HTR-8/SVneo (cell line): ENCODE measurements around the gene PTPRG.
"Not testable (repeated sequence)": the region's sequence is repeated elsewhere in the genome, so short reads cannot be mapped to it uniquely, and the experiment has no call there.

Experiments used
- DNase-seq: peaks from one replicate; pipeline ENCODE4 v3.0.0; 2011; ENCODE audit warnings: low spot score, mixed read lengths; ENCODE audit not compliant: insufficient read length
- FAIRE-seq: peaks from 2 replicates; lab custom pipeline; 2011; peaks lifted over from hg19 to GRCh38; lab: Jason Lieb, UNC

PTPRG gene

GRCh38 chr3:61809879-61810278 lies 248.5 kb downstream of the PTPRG start:
- DNase-seq, result no peak

GRCh38 chr3:61810953-61811497 lies 249.7 kb downstream of the PTPRG start:
- DNase-seq (no peak), FAIRE-seq (no peak)

More at GRCh38 chr3:61809879-61810278, 248.5 kb downstream of the PTPRG start:
- FAIRE-seq, result no peak

DNA sequence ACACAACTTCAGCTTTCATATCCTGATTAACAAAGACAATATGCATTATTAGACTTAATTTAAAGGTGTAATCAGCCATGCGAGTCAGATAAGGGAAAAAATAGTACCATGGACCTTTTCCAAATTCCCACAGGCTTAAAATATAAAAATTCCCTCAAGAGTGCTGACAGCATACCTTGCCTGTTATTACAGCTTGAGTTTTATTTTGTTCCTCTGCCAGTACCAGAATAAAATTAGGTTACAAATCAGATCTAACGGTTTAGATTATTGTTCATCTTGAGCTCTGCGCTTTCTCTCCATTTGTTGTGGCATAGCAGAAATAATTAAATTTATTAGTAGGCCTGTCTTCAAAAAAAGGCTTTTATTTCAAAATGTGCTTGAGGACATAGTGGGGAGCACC lies 250.3 kb downstream of the PTPRG start:
- FAIRE-seq, result no peak
- no peak for DNase-seq

DNA sequence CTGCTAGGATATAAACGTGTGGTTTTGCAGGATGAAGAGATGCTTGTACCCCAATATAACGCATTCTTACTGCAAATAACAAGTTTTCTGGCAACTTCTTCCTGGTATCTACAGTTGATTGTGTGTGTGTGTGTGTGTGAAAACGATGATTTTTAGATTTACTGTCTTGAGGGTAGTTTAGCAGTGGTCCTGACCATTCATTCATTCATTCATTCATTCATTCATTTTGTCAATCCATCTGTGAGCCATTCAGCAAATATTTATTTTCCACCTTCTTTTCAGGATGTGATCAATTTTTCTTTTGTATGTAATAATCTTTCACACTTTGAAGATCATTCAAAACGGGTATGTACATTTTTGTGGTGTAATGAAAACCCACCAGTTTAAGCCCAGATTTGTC lies 250.7 kb downstream of the PTPRG start:
- DNase-seq (no peak), FAIRE-seq (no peak)

- FAIRE-seq (no peak), DNase-seq (no peak)
Observed at GRCh38 chr3:61812517-61812916, 251.1 kb downstream of the PTPRG start.

GRCh38 chr3:61813636-61814035 lies 252.3 kb downstream of the PTPRG start:
- no peak for FAIRE-seq

GRCh38 chr3:61814674-61815073 lies 253.3 kb downstream of the PTPRG start:
- DNase-seq, result no peak
- no peak for FAIRE-seq

More at GRCh38 chr3:61813636-61814035, 252.3 kb downstream of the PTPRG start:
- DNase-seq, result no peak

GRCh38 chr3:61816304-61816703 lies 254.9 kb downstream of the PTPRG start:
- not testable (repeated sequence) for FAIRE-seq, DNase-seq

GRCh38 chr3:61819861-61820260 lies 258.5 kb downstream of the PTPRG start:
- DNase-seq (no peak), FAIRE-seq (no peak)

- FAIRE-seq, result no peak
- no peak for DNase-seq
Observed at GRCh38 chr3:61820306-61820992, 259.1 kb downstream of the PTPRG start.

DNA sequence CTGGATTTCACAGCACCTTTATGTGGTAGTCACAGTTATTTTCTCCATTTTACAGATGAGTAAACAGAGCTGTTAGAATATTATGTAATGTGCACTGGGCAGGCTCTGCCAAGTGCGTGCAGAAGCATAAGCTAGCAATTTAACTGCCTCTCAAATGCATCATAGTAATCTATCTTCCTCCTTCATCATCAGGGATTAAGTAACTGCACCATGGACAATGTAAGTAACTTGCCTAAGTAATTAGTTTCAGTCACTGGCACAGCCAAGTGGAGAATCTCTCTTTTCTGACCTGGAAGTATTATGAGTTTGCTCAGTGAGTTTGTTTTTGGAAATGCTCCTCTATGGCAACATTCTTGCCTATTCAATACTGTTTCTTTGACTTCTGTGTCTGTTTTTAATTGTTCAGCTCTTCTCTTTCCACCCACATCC lies 260.5 kb downstream of the PTPRG start:
- FAIRE-seq, result no peak

GRCh38 chr3:61822588-61822987 lies 261.2 kb downstream of the PTPRG start:
- no peak for FAIRE-seq
- DNase-seq, result no peak

More for the DNA sequence above, 260.5 kb downstream of the PTPRG start:
- DNase-seq, result no peak

- DNase-seq, result no peak
- no peak for FAIRE-seq
Observed at GRCh38 chr3:61824553-61825135, 263.3 kb downstream of the PTPRG start.

- DNase-seq, result no peak
- no peak for FAIRE-seq
Observed at GRCh38 chr3:61826161-61826560, 264.8 kb downstream of the PTPRG start.

- DNase-seq (no peak), FAIRE-seq (peak; percentile 36)
Observed at GRCh38 chr3:61828184-61828874, 267.0 kb downstream of the PTPRG start.

- DNase-seq (no peak), FAIRE-seq (no peak)
Observed at GRCh38 chr3:61828880-61829721, 267.7 kb downstream of the PTPRG start.

DNA sequence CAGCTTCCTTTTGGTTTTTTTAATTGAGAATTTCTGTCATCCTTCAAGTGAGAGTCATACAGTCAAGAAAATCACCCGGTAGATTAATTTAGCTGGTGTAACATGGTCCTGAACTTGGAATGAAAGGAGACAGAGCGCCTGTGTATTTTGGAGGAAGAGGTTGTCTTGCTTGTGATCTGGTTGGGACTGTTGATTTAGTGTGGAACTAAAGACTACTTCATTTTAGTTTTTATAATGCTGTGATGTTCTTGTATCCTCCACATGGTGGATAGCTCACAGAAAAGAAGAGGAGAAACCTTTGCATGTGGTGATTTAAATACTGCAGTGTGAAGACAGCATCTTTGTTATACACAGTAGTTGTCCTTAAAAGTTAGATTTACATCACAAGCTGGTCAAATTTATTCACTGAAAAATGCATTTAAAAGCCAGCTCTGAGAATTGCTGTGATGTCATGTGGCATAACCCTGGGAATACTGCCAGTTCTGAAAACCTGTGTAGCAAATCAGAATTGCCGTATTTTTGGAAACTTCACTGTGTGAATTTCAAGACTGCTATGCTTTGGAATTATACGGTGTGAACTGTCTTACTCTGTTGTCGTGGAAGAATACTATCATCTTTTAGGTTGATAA lies 268.5 kb downstream of the PTPRG start:
- no peak for FAIRE-seq
- DNase-seq, result no peak

DNA sequence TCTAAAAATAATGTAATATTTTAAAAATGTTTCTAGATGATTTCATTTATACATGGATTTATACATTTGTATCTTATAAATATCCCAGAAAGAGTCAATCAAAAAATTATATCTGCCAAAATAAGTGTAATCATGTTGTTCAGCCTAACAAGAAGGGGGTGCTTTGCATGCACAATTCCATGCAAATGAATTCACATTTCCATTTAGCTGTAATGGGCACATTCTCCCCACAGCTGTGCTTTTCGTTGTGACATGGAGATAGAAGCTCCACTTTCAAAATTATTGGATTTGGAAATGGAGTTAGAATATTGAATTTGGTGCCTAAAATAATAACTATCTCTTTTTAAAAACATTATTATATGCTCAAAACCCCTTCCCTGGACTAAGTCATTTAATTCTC lies 270.6 kb downstream of the PTPRG start:
- no peak for FAIRE-seq
- no peak for DNase-seq

DNA sequence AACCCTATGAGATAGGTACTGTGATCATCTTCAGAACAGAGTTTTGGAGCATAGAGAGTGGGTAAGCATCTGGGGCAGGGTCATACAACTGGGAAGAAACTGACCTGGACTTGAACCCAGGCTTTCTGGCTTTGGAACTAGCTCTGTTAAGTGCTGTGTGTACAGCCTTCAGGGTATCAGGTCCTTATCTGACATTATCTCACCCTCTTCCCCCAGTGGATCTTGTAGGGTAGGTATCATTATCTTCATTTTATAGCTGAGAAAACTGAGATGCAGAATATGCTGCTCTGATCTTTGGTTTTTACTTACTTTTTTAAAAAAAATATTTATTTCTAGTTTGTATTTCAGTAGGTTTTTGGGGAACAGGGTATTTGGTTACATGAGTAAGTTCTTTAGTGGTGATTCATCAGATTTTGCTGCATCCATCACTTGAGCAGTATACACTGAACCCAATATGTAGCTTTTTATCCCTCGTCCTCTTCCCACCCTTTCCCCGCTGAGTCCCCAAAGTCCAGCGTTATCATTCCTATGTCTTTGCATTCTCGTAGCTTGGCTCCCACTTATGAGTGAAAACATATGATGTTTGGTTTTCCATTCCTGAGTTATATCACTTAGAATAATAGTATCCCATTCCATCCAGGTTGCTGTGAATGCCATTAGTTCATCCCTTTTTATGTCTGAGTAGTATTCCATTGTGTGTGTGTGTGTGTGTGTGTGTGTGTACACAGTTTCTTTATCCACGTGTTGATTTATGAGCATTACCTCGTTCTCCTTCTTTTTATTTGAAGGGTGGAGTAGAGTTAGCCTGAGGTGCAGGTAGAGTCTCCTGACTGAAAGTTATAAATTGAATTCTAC lies 271.2 kb downstream of the PTPRG start:
- DNase-seq (no peak), FAIRE-seq (no peak)
